GM19468 (cell line): ENCODE results near the gene RPS6KA2.
"Not testable (repeated sequence)": the region's sequence is repeated elsewhere in the genome, so short reads cannot be mapped to it uniquely, and the experiment has no call there.

Experiments used
- ATAC-seq: cut with Tn5 transposase; IDR thresholded peaks from one replicate; pipeline ENCODE4 v1.9.1; 2021; ENCODE audit warnings: mild to moderate bottlenecking, moderate library complexity, moderate number of reproducible peaks; ENCODE audit not compliant: unreplicated experiment; ENCODE audit errors: extremely low read depth

The RPS6KA2 gene

DNA sequence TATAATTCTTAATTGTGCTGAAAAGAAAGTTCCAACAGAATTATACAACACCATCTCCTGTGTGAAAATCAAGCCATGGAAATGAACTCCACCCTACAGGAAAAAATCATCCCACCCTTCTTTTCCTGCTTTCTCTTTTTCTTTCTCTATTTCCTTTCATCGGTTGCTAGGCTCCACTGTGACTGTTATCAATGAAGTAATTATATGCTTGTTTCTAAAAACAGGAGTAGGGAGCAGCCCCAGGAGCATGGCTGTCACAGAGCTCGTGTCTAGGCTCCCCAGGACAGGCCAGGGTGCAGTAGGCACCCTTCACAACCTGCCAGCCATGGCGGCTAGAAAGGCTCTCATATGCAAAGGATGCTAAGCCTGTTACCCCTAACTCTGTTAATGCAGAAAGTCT lies 257.3 kb downstream of the RPS6KA2 start:
- ATAC-seq = no peak

GRCh38 chr6:166366921-166367320 lies 260.1 kb downstream of the RPS6KA2 start:
- ATAC-seq = no peak

DNA sequence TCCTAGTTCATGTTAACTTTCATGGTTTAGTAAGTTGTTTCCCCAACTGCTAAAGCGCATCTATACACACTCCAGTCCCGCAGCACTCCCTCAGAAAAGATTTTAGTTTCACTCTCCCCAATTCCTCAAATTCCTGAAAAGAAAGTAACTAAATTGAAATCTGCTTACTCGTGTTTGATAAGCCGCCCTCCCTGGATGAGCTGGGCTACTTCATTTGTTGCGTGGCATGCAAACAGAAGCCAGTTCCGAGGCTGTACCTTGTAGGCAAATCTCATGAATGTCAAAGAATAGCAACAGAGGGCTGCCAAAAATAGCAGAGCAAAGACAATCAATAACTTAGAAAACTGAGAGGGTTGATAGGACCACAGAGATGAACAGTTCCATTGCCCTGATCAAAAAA lies 261.2 kb downstream of the RPS6KA2 start:
- ATAC-seq = no peak

DNA sequence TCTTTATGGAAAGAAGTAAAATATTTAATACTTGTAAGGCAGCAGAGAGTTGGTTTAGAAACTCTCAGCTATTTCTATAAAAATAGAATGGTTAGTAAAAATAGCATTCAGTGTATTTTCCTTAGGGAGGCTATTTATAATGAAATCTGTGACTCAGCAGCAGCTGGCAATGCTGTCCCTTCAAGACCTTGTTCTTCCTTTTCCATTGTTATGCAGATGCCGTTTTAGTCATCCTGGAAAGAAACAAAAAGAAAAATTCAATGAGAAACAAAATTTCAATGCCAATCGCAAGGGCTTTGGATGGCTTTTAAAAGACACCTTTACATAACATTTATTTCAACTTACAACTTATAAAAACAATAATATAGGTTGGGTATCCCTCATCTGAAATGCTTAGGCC lies 261.8 kb downstream of the RPS6KA2 start:
- ATAC-seq = no peak

GRCh38 chr6:166364456-166364855 lies 262.6 kb downstream of the RPS6KA2 start:
- ATAC-seq = no peak

GRCh38 chr6:166362427-166362826 lies 264.6 kb downstream of the RPS6KA2 start:
- not testable (repeated sequence) for ATAC-seq

DNA sequence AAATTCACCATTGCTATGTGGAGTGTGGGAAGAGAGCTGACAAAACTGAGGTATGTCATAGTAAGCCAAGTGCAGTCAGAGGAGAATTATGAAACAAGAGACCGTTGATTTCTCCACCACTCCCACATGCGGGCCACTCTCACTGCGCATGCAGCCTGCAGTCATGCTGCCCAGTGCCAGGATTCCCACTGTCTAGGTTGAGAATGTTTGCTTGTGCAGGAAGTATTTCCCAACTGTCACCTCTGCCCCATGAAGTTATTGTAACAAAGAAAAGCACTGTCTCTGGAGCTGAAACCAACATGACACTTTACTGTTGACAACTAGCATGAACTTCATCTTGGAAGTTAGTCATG lies 266.0 kb downstream of the RPS6KA2 start:
- ATAC-seq = no peak

DNA sequence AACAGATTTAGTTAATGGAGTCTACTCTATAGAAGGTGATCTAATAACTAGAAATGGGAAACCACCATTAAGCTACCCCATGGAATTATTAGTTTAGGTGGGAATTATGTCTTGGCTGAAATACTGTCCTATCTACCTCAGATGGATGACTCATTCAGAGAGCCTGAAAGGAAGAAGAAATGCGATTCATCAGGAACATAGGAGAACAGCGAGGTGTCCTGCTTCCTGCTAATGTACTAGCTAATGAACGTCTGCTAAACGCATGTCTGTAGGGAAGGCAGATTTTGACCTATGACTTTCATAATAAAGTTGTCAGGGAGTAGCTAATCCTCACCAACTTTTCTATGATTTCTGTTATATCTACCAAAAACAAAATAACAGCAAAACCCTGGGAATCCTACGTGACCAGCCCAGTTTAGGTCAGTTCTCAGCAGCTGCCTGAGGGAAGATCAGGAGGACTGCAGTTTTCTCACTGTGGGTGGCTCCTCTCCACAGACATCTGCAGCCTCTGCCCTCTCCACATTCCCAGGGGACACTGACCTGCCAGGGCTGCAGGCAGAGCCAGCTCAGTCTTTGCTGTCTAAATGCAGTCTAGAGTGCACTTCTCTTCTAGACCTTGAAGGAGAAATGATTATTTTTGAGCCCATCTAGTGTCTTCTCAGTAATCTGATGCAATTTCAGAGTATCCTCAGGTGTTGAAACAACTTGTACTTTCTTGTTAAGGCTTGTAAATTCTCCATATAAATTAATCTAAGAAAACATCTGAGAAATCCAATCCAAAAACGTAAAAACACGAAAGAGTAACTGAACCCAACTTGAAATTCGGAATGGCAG lies 266.6 kb downstream of the RPS6KA2 start:
- ATAC-seq = no peak
